Endodermal cell (in vitro differentiated cells): ENCODE measurements around the gene CCNG2. TPM values are rescaled to one million over a fixed set of nuclear protein-coding genes. Genes with fewer than 3 reads are reported as not detected.

ENCODE experiments used
- DNase-seq: peaks from one replicate; pipeline ENCODE4 v3.0.0-alpha.2; 2017
- H3K27ac ChIP-seq: 2 replicates; pipeline ENCODE4 v1.5.1; 2013; ENCODE audit warnings: mild to moderate bottlenecking, low read depth, low read length, moderate library complexity
- H3K27me3 ChIP-seq: 2 replicates; pipeline ENCODE4 v1.6.1; 2013; ENCODE audit warnings: mild to moderate bottlenecking, low read length, moderate library complexity; ENCODE audit not compliant: insufficient read depth, control insufficient read depth, poor library complexity, severe bottlenecking
- H3K36me3 ChIP-seq: 2 replicates; pipeline ENCODE4 v1.7.0; 2013; ENCODE audit warnings: mild to moderate bottlenecking, low read length, moderate library complexity; ENCODE audit not compliant: control insufficient read depth, insufficient read depth
- H3K4me1 ChIP-seq: one replicate; pipeline ENCODE4 v1.7.0; 2013; ENCODE audit warnings: low read length; ENCODE audit not compliant: control insufficient read depth, insufficient read depth
- H3K4me3 ChIP-seq: 2 replicates; pipeline ENCODE4 v1.5.1; 2013; ENCODE audit warnings: mild to moderate bottlenecking, low read length, moderate library complexity
- H3K9ac ChIP-seq: 2 replicates; pipeline ENCODE4 v1.6.1; 2013; ENCODE audit warnings: mild to moderate bottlenecking, low read length, moderate library complexity; ENCODE audit not compliant: poor library complexity, severe bottlenecking; ENCODE audit errors: extremely low read depth
- H3K9me3 ChIP-seq: 2 replicates; pipeline ENCODE4 v1.6.1; 2013; ENCODE audit warnings: mild to moderate bottlenecking, low read length, moderate library complexity; ENCODE audit not compliant: control insufficient read depth
- H3K27ac Mint-ChIP-seq: 2 replicates; pipeline ENCODE4 v1.8.0; 2020; ENCODE audit warnings: mixed read lengths
- H3K27me3 Mint-ChIP-seq: 2 replicates; pipeline ENCODE4 v1.8.0; 2021; ENCODE audit warnings: mild to moderate bottlenecking, mixed read lengths; ENCODE audit not compliant: insufficient read depth
- H3K36me3 Mint-ChIP-seq: 2 replicates; pipeline ENCODE4 v1.8.0; 2020; ENCODE audit warnings: low read depth, mixed read lengths
- H3K4me1 Mint-ChIP-seq: 2 replicates; pipeline ENCODE4 v1.8.0; 2020; ENCODE audit warnings: mixed read lengths
- H3K4me3 Mint-ChIP-seq: 2 replicates; pipeline ENCODE4 v1.8.0; 2020; ENCODE audit warnings: mild to moderate bottlenecking, moderate library complexity, mixed read lengths
- H3K9me3 Mint-ChIP-seq: 2 replicates; pipeline ENCODE4 v1.8.0; 2020; ENCODE audit warnings: mild to moderate bottlenecking, mixed read lengths
- CTCF ChIP-seq: fragments of 200-600 bp; sonication (generic); conservative IDR thresholded peaks from 2 replicates; pipeline ENCODE4 v1.5.0; 2021; ENCODE audit warnings: antibody characterized with exemption, mild to moderate bottlenecking
- WGBS, 2 experiments: methylation state at CpG; one replicate each; pipeline versions ENCODE4 v1.1.5 to v1.1.7; 2013; ENCODE audit warnings: missing lambda C conversion rate in 2 of 2, mixed read lengths in 1 of 2; ENCODE audit not compliant: insufficient coverage in 1 of 2, insufficient read length in 1 of 2; 5-methylcytosine and 5-hydroxymethylcytosine counted together
- total RNA-seq, 2 donors: library from RNA; stranded (reverse); fragmentation: NEBNext Ultra II Directional in 1 of 2; extraction: Animal tissue kit (Norgen Biotek cat#: 25700) in 1 of 2; gene quantifications; 2 replicates in 1 of 2; 3 replicates in 1 of 2; pipeline ENCODE4 v1.2.1, GENCODE V29; 2021

Gene CCNG2
- total RNA-seq, 2 donors from 2014 or later, result 39.7 to 41.5 TPM

- Mint-ChIP-seq H3K4me3 (no peak overlapping the region), H3K27me3 (no peaks in the 10 kb centered on the region), H3K36me3 (no peaks in the 10 kb centered on the region), H3K4me1 (peaks cover 12% of the 10 kb centered on the region), H3K9me3 (no peaks in the 10 kb centered on the region), H3K27ac (no peak overlapping the region)
- Histone ChIP-seq H3K4me3 (no peak overlapping the region), H3K27me3 (no peaks in the 10 kb centered on the region), H3K9ac (no peak overlapping the region), H3K36me3 (no peaks in the 10 kb centered on the region), H3K4me1 (peaks cover 18% of the 10 kb centered on the region), H3K27ac (no peak overlapping the region), H3K9me3 (no peaks in the 10 kb centered on the region)
- no peak for DNase-seq
- TF ChIP-seq CTCF, result no peak
- 91 to 99% methylated on average over 4 to 5 of the region's 6 CpGs for WGBS, 2 experiments
These were observed 14.9 kb upstream of the CCNG2 start for GRCh38 chr4:77141964-77142645.

- no peaks in the 10 kb centered on the region for H3K27me3 ChIP-seq
- Mint-ChIP-seq H3K27ac (no peak overlapping the region), H3K4me1 (peaks cover 12% of the 10 kb centered on the region), H3K9me3 (no peaks in the 10 kb centered on the region), H3K4me3 (no peak overlapping the region), H3K36me3 (no peaks in the 10 kb centered on the region), H3K27me3 (no peaks in the 10 kb centered on the region)
- no peak for DNase-seq
- H3K27ac ChIP-seq, result no peak overlapping the region
- WGBS, 2 experiments, result 90 to 93% methylated on average over 3 to 4 of the region's 4 CpGs
- H3K4me1 ChIP-seq, result peaks cover 19% of the 10 kb centered on the region
- no peak overlapping the region for H3K4me3 ChIP-seq
- H3K36me3 ChIP-seq, result no peaks in the 10 kb centered on the region
- no peak for TF ChIP-seq CTCF
- no peaks in the 10 kb centered on the region for H3K9me3 ChIP-seq
- no peak overlapping the region for H3K9ac ChIP-seq
These were observed 14.4 kb upstream of the CCNG2 start for GRCh38 chr4:77142646-77143028.

- Histone ChIP-seq H3K9me3 (no peaks in the 10 kb centered on the region), H3K27me3 (no peaks in the 10 kb centered on the region), H3K9ac (no peak overlapping the region), H3K36me3 (no peaks in the 10 kb centered on the region), H3K4me1 (peaks cover 19% of the 10 kb centered on the region), H3K4me3 (no peak overlapping the region), H3K27ac (no peak overlapping the region)
- Mint-ChIP-seq H3K4me3 (no peak overlapping the region), H3K27me3 (no peaks in the 10 kb centered on the region), H3K36me3 (no peaks in the 10 kb centered on the region), H3K27ac (no peak overlapping the region), H3K9me3 (no peaks in the 10 kb centered on the region), H3K4me1 (peaks cover 12% of the 10 kb centered on the region)
- DNase-seq, result no peak
- no peak for TF ChIP-seq CTCF
- 95% methylated on average over 3 of the region's 3 CpGs; no CpG with 5 or more reads in 1 of the 2 experiments for WGBS, 2 experiments
These were observed 13.9 kb upstream of the CCNG2 start for GRCh38 chr4:77143091-77143490.
